Glutamatergic neuron (in vitro differentiated cells): ENCODE data around the gene EXOSC7. TPM values are rescaled to one million over a fixed set of nuclear protein-coding genes. Genes with fewer than 3 reads are reported as not detected.

Experiments
- DNase-seq: peaks from one replicate; pipeline ENCODE4 v3.0.0; 2022
- H3K27ac Mint-ChIP-seq: one replicate; pipeline ENCODE4 v1.8.0; 2020; ENCODE audit warnings: mild to moderate bottlenecking, mixed read lengths, inconsistent platforms; ENCODE audit not compliant: unreplicated experiment
- H3K27me3 Mint-ChIP-seq: one replicate; pipeline ENCODE4 v1.8.0; 2020; ENCODE audit warnings: mild to moderate bottlenecking, moderate library complexity, mixed read lengths, inconsistent platforms; ENCODE audit not compliant: unreplicated experiment
- H3K36me3 Mint-ChIP-seq: one replicate; pipeline ENCODE4 v1.8.0; 2020; ENCODE audit warnings: mild to moderate bottlenecking, mixed read lengths, inconsistent platforms; ENCODE audit not compliant: unreplicated experiment
- H3K4me1 Mint-ChIP-seq: one replicate; pipeline ENCODE4 v1.8.0; 2020; ENCODE audit warnings: mild to moderate bottlenecking, low read depth, mixed read lengths, inconsistent platforms; ENCODE audit not compliant: unreplicated experiment
- H3K4me3 Mint-ChIP-seq: one replicate; pipeline ENCODE4 v1.8.0; 2020; ENCODE audit warnings: mild to moderate bottlenecking, mixed read lengths, inconsistent platforms; ENCODE audit not compliant: unreplicated experiment
- H3K9me3 Mint-ChIP-seq: one replicate; pipeline ENCODE4 v1.8.0; 2020; ENCODE audit warnings: mild to moderate bottlenecking, moderate library complexity, mixed read lengths, inconsistent platforms; ENCODE audit not compliant: unreplicated experiment
- CTCF ChIP-seq: fragments of 200-600 bp; sonication (generic); IDR thresholded peaks from one replicate; pipeline ENCODE4 v1.5.0; 2021; ENCODE audit not compliant: partially characterized antibody, unreplicated experiment
- total RNA-seq: library from RNA; stranded (reverse); fragmentation: NEBNext Ultra II Directional; extraction: Animal tissue kit (Norgen Biotek cat#: 25700); gene quantifications from one replicate; pipeline ENCODE4 v1.2.1, GENCODE V29; 2021; ENCODE audit not compliant: unreplicated experiment

The EXOSC7 gene
- total RNA-seq, 1 donor from 2014 or later: 30.9 TPM

GRCh38 chr3:45029216-45029615 lies 53.2 kb downstream of the EXOSC7 start:
- no peak for DNase-seq
- peaks cover 8% of the 10 kb centered on the region for H3K4me1 Mint-ChIP-seq
- no peak for TF ChIP-seq CTCF
- H3K9me3 Mint-ChIP-seq: peaks cover under 1% of the 10 kb centered on the region
- H3K36me3 Mint-ChIP-seq: no peaks in the 10 kb centered on the region
- no peak overlapping the region for H3K4me3 Mint-ChIP-seq
- H3K27me3 Mint-ChIP-seq: peaks cover 5% of the 10 kb centered on the region
- H3K27ac Mint-ChIP-seq: no peak overlapping the region

- no peaks in the 10 kb centered on the region for H3K36me3 Mint-ChIP-seq
- no peak for DNase-seq
- peaks cover 9% of the 10 kb centered on the region for H3K27me3 Mint-ChIP-seq
- no peak for TF ChIP-seq CTCF
- no peak overlapping the region for H3K27ac Mint-ChIP-seq
- H3K9me3 Mint-ChIP-seq: peaks cover 5% of the 10 kb centered on the region
- H3K4me1 Mint-ChIP-seq: peaks cover 8% of the 10 kb centered on the region
- no peak overlapping the region for H3K4me3 Mint-ChIP-seq
These were observed 53.6 kb downstream of the EXOSC7 start for GRCh38 chr3:45029661-45030060.

- no peak overlapping the region for H3K27ac Mint-ChIP-seq
- no peak for TF ChIP-seq CTCF
- H3K4me1 Mint-ChIP-seq: peaks cover 8% of the 10 kb centered on the region
- H3K36me3 Mint-ChIP-seq: no peaks in the 10 kb centered on the region
- H3K27me3 Mint-ChIP-seq: peaks cover 10% of the 10 kb centered on the region
- no peak for DNase-seq
- H3K4me3 Mint-ChIP-seq: no peak overlapping the region
- peaks cover 5% of the 10 kb centered on the region for H3K9me3 Mint-ChIP-seq
These were observed 55.5 kb downstream of the EXOSC7 start for GRCh38 chr3:45031531-45031930.

GRCh38 chr3:45032113-45032512 lies 56.1 kb downstream of the EXOSC7 start:
- H3K27ac Mint-ChIP-seq: no peak overlapping the region
- H3K27me3 Mint-ChIP-seq: peaks cover 10% of the 10 kb centered on the region
- peaks cover 2% of the 10 kb centered on the region for H3K4me1 Mint-ChIP-seq
- no peak overlapping the region for H3K4me3 Mint-ChIP-seq
- H3K36me3 Mint-ChIP-seq: no peaks in the 10 kb centered on the region
- no peak for DNase-seq
- H3K9me3 Mint-ChIP-seq: peaks cover 5% of the 10 kb centered on the region
- TF ChIP-seq CTCF: no peak

- Mint-ChIP-seq H3K27ac (no peak overlapping the region), H3K4me3 (no peak overlapping the region), H3K4me1 (no peaks in the 10 kb centered on the region), H3K36me3 (no peaks in the 10 kb centered on the region), H3K9me3 (peaks cover 5% of the 10 kb centered on the region), H3K27me3 (peaks cover 10% of the 10 kb centered on the region)
- no peak for DNase-seq
- no peak for TF ChIP-seq CTCF
These were observed 57.7 kb downstream of the EXOSC7 start for GRCh38 chr3:45033791-45034190.
